ENCODE measurements around the gene LRRC8E.
"Not testable (repeated sequence)": the region's sequence is repeated elsewhere in the genome, so short reads cannot be mapped to it uniquely, and the experiment has no call there.

LRRC8E gene

GRCh38 chr19:7910321-7911161 lies 22.2 kb downstream of the LRRC8E start:
- DNase-seq = no peak

- no peak for DNase-seq
These were observed 23.3 kb downstream of the LRRC8E start for GRCh38 chr19:7911508-7912143.

- DNase-seq = no peak
These were observed 23.9 kb downstream of the LRRC8E start for GRCh38 chr19:7912144-7912696.

GRCh38 chr19:7912697-7913564 lies 24.6 kb downstream of the LRRC8E start:
- no peak for DNase-seq

- no peak for DNase-seq
These were observed 25.3 kb downstream of the LRRC8E start for GRCh38 chr19:7913652-7914051.

- DNase-seq = no peak
These were observed 25.8 kb downstream of the LRRC8E start for GRCh38 chr19:7914099-7914498.

- no peak for DNase-seq
These were observed 26.3 kb downstream of the LRRC8E start, which contains the start of gene TGFBR3L for GRCh38 chr19:7914598-7915045. TSS of gene TGFBR3L (plus strand) at chr19:7914830.

GRCh38 chr19:7915250-7916102 lies 27.2 kb downstream of the LRRC8E start:
- DNase-seq = no peak

- peak; percentile 40 for DNase-seq
These were observed 28.0 kb downstream of the LRRC8E start for GRCh38 chr19:7916103-7916954.

GRCh38 chr19:7916955-7917266 lies 28.6 kb downstream of the LRRC8E start:
- DNase-seq = no peak

- DNase-seq = peak; percentile 55
These were observed 29.2 kb downstream of the LRRC8E start for GRCh38 chr19:7917267-7918061.

- not testable (repeated sequence) for DNase-seq
These were observed 29.8 kb downstream of the LRRC8E start for GRCh38 chr19:7918062-7918614.

- no peak for DNase-seq
These were observed 30.5 kb downstream of the LRRC8E start for GRCh38 chr19:7918615-7919421.

- DNase-seq = peak; percentile 88
These were observed 31.6 kb downstream of the LRRC8E start, which contains the start of gene SNAPC2 for GRCh38 chr19:7919610-7920518. TSS of gene SNAPC2 (plus strand) at chr19:7920338. CDS start at chr19:7920367, 29 bp downstream.

GRCh38 chr19:7920519-7921301 lies 32.4 kb downstream of the LRRC8E start:
- DNase-seq = peak; percentile 98

- no peak for DNase-seq
These were observed 33.1 kb downstream of the LRRC8E start for GRCh38 chr19:7921302-7921966.
